ENCODE measurements around the gene MITD1. TPM values are rescaled to one million over a fixed set of nuclear protein-coding genes. Genes with fewer than 3 reads are reported as not detected.

The MITD1 gene
- total and polyA plus RNA-seq, 2 of the 13 experiments (the other 11 are each of a cell fraction or from before 2014, with no cell fraction given) = 17.8 to 43.7 TPM

GRCh38 chr2:99154643-99155536, 26.0 kb downstream of the MITD1 start, which contains the start of the genes LIPT1 and TSGA10 (continued):
- TF ChIP-seq ZNF142 (CRISPR knock-in tag; IDR thresholded peaks at IDR 0.05) (peak; percentile 83; the same call in 1 of the 2 replicates), ARID2 (CRISPR knock-in tag; IDR thresholded peaks at IDR 0.05; ENCODE audit: borderline replicate concordance) (peak; percentile 100), ZBTB14 (CRISPR knock-in tag; IDR thresholded peaks at IDR 0.05) (peak; percentile 65), MTA1 (CRISPR knock-in tag; IDR thresholded peaks at IDR 0.05; ENCODE audit: borderline replicate concordance) (peak; percentile 98; the same call in 1 of the 2 replicates), ZNF292 (CRISPR knock-in tag; IDR thresholded peaks at IDR 0.05; ENCODE audit: borderline replicate concordance, low read depth) (peak; percentile 73; the same call in 1 of the 2 replicates), SOX13 (IDR thresholded peaks at IDR 0.05) (no peak), SOX13 (CRISPR knock-in tag; conservative IDR thresholded peaks at IDR 0.05 in 1 of 2, IDR thresholded peaks at IDR 0.05 in 1 of 2) (peak in 1 of 2 experiments; percentile 63; a peak in 2 of 4 replicates), ZNF44 (CRISPR knock-in tag; IDR thresholded peaks at IDR 0.05) (peak; percentile 98), KDM1A (CRISPR knock-in tag; IDR thresholded peaks at IDR 0.05) (peak; percentile 72; the same call in 1 of the 2 replicates), ZNF724P (CRISPR knock-in tag; IDR thresholded peaks at IDR 0.05; ENCODE audit: borderline replicate concordance) (peak; percentile 82; the same call in 1 of the 2 replicates), ZNF30 (CRISPR knock-in tag; IDR thresholded peaks at IDR 0.05) (no peak), CEBPG (CRISPR knock-in tag; IDR thresholded peaks at IDR 0.05) (0 out of 2 replicates have a peak, but pooled peaks have one; percentile 60), ZNF264 (CRISPR knock-in tag; IDR thresholded peaks at IDR 0.05) (peak; percentile 81), ZNF703 (CRISPR knock-in tag; IDR thresholded peaks at IDR 0.05; ENCODE audit: borderline replicate concordance) (peak; percentile 83), GMEB1 (CRISPR knock-in tag; IDR thresholded peaks at IDR 0.05; ENCODE audit: borderline replicate concordance) (peak; percentile 96), ZNF136 (CRISPR knock-in tag; IDR thresholded peaks at IDR 0.05; ENCODE audit: low read depth) (peak; percentile 98)
- TF ChIP-seq, protein P1, sequence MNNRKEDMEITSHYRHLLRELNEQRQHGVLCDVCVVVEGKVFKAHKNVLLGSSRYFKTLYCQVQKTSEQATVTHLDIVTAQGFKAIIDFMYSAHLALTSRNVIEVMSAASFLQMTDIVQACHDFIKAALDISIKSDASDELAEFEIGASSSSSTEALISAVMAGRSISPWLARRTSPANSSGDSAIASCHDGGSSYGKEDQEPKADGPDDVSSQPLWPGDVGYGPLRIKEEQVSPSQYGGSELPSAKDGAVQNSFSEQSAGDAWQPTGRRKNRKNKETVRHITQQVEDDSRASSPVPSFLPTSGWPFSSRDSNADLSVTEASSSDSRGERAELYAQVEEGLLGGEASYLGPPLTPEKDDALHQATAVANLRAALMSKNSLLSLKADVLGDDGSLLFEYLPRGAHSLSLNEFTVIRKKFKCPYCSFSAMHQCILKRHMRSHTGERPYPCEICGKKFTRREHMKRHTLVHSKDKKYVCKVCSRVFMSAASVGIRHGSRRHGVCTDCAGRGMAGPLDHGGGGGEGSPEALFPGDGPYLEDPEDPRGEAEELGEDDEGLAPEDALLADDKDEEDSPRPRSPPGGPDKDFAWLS (CRISPR knock-in tag; IDR thresholded peaks at IDR 0.05; ENCODE audit: borderline replicate concordance) = peak; percentile 91; the same call in 1 of the 2 replicates

Data from HepG2 (cell line).